MM.1S (cell line): Measurements from ENCODE around the gene TTLL11.

Experiments used
- EZH2 ChIP-seq: fragments of 300-600 bp; sonication (generic); optimal IDR thresholded peaks from 2 replicates; pipeline ENCODE3; 2017; ENCODE audit warnings: low read depth, mild to moderate bottlenecking, antibody characterized with exemption, low read length, mixed read lengths
- TF ChIP-seq, protein P1 (sequence below): fragments of 300-600 bp; sonication (generic); IDR thresholded peaks from 2 replicates; pipeline ENCODE4 v1.5.1; 2016; ENCODE audit warnings: antibody characterized with exemption, low read length, mixed read lengths

- TF ChIP-seq, protein P1, sequence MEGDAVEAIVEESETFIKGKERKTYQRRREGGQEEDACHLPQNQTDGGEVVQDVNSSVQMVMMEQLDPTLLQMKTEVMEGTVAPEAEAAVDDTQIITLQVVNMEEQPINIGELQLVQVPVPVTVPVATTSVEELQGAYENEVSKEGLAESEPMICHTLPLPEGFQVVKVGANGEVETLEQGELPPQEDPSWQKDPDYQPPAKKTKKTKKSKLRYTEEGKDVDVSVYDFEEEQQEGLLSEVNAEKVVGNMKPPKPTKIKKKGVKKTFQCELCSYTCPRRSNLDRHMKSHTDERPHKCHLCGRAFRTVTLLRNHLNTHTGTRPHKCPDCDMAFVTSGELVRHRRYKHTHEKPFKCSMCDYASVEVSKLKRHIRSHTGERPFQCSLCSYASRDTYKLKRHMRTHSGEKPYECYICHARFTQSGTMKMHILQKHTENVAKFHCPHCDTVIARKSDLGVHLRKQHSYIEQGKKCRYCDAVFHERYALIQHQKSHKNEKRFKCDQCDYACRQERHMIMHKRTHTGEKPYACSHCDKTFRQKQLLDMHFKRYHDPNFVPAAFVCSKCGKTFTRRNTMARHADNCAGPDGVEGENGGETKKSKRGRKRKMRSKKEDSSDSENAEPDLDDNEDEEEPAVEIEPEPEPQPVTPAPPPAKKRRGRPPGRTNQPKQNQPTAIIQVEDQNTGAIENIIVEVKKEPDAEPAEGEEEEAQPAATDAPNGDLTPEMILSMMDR, result no peak
- no peak for TF ChIP-seq EZH2
These were observed 309.3 kb downstream of the TTLL11 start for GRCh38 chr9:121783521-121784507.
